Fibroblast of peridontal ligament (primary cell): ENCODE measurements around the gene DNAJC5.

Source experiments
- DNase-seq: peaks from one replicate; pipeline ENCODE4 v3.0.0-alpha.2; 2010; ENCODE audit errors: extremely low read depth

DNAJC5 gene

DNA sequence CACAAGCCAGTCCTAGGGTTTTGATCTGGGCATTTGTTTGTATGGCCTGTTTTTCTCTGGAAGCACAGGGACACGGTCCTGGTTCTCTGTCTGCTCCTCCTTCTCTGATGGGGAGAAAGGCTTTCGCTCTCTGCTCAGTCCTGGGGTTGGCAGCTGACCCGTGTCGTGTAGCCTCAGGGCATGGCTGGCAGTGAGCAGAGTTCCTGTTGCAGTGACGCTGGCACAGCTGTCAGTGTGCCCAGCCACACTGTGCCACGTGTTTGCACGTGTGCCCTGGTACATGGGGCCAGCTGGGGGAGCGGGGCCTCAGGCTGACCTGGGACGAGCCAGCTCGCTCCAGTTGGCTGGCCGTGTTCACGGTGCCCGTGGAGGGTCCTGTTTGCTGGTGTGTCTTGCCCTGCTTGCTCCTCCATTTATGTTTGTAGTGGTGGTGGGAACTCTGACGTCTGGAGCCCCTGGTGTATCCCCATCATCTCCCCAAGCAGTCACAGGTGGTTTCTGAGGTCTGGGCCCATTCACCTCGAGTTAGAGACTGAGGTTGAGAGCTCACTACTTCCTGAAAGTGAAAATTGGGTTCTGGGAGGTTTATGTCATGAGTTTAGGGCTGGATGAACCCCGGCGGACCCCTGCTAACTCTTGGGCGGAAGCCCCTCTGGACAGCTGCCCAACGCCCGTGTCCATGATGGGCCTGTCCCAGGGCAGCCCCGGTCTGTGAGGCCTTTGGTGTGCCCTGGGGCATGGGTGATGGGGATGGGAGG, 10.2 kb upstream of the DNAJC5 start:
- no peak for DNase-seq

DNA sequence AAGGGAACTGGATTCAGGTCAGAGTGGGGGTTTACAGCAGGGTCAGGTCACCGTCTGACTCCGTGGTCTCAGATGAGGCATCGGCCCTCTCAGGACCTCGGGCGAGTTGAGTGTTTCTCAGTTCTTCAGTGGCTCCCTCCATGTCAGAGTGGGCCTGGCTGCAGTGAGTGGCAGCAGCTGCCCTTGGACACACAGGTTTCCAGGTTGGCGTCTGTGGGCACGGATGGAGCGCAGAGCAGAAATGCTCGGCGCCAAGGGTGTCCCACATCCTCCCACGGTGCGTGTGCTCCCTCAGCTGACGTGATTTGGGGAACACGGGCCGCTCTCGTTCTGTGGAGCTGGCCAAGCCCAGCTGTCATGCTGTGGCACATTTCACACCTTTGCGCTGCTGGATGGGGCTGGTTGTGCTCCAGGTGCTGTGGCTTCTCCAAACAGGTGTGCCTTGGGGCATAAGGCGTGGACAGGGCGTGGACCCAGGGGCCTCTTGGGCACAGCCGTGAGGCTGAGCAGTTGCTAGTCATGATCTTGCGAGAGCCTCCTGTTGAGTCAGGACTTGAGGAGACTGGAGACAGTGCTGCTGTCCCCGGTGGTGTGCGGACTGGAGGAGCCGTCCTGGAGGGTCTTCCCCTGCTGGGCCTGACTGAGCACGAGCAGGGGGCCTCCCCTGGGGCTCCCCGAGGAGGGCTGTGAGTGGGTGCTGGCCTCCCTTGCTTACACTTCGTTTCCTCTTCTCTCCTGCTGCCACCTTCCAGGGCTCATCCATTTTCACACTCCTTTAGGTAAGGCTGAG, 9.5 kb upstream of the DNAJC5 start:
- no peak for DNase-seq

DNA sequence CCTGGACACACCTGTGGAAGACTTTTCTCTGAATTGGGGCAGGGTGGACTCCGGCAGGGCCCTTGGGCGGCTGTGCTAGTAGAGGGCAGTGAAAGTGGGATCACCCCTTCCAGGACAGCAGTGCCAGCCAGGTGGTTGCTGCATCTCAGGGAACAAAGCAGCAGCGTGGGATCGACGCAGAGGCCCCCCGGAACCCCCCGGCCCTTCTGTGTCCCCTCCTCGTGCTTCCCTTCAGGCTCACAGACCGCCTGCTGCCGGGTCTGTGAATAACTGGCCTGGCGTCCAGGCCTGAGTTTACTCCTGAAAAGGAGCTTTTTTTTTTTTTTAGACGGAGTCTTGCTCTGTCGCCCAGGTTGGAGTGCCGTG, 8.9 kb upstream of the DNAJC5 start:
- no peak for DNase-seq

DNA sequence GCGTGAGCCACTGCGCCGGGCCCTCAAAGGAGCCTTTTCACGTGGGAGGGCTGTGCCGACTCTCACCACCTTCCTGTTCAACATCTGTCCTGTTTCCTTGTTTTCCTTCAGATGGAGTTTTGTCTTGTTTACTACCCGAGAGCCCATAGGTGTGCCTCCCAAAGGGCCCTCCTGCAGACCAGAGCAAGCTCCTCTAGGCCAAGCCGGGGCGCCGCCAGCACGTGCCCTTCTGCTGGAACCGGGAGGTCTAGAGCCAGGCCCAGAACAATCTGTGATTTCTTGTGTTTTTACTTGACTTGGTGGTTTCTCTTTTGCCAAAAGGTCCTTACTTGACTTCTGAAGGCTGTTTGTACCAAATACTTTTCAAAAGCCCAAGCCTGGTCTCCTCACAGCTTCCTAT, 8.0 kb upstream of the DNAJC5 start:
- DNase-seq, result no peak

DNA sequence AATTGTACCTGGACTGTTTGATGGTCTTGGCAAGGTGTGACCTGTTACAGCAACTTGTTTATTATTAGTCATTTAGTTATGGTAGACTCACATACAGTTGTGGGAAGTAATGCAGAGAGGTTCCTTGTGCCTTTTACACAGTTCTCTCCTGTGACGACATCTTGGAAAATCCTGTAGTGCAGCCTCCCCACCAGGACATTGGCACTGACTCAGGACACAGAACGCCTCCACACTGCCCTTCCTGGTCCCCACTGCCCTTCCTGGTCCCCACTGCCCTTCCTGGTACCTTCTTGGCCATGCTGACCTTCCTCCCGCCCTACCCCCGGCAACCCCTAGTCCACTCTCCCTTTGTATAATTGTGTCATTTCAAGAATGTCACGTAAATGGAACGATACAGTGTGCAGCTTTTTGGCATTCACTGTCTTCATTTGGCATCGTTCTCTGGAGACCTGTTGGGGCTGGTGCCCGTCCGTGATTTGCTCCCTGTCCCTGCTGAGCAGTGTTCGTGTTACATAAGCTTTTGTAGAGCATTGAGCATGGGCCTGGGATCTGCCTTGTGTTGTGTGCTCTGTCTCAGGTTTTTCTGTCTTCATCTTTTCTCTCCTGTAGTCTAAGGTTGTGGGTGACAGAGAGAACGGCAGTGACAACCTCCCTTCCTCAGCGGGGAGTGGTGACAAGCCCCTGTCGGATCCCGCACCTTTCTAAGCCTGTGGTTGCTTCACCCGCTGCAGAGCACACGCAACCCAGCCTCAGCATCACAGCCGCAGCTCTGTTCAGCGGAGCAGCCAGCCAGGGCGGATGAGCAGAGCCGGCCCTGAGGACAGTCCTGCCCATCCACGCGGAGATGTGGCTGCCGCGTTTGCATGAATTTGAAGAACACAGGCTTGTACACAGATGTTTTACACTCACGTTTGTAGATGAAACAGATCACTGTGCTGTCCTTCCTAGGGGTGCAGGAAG, 5.4 kb upstream of the DNAJC5 start:
- DNase-seq, result no peak

DNA sequence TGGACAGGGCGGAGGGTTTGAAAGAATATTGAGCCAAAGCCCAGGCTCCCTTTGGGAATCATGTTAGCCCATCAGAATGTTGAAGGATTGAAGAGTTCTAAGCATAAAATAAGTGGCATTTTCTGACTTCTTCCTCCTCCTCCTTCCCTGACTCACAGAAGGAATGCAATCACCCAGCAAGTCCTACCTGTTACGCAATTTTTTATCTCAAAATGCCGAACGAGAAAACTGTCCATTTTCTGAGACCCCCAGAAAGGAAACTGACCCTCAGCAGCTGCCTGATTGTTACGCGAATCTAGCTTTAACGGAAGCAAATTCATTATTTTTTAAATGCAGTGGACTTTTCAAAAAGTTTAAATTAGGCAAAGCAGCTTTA, 4.7 kb upstream of the DNAJC5 start:
- DNase-seq, result no peak

DNA sequence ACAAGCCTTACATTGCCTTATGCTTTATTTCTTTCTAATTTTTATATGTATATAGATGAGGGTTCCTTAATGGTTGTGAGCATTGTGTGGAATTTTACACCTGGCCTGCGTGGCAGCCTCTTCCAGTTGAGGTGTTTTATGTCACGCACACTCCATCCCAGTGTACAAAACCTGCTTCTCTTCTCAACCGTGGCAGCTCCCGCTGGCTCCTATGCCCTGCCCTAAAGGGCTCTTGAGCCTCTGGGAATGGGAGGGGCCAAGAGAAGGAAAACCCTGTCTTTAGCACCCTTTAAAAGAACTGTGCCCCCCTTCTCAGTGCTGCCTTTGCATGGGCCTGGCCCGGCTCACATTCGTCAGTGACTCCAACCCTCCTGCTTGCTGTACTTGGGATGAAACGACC, 4.3 kb upstream of the DNAJC5 start:
- DNase-seq, result no peak

DNA sequence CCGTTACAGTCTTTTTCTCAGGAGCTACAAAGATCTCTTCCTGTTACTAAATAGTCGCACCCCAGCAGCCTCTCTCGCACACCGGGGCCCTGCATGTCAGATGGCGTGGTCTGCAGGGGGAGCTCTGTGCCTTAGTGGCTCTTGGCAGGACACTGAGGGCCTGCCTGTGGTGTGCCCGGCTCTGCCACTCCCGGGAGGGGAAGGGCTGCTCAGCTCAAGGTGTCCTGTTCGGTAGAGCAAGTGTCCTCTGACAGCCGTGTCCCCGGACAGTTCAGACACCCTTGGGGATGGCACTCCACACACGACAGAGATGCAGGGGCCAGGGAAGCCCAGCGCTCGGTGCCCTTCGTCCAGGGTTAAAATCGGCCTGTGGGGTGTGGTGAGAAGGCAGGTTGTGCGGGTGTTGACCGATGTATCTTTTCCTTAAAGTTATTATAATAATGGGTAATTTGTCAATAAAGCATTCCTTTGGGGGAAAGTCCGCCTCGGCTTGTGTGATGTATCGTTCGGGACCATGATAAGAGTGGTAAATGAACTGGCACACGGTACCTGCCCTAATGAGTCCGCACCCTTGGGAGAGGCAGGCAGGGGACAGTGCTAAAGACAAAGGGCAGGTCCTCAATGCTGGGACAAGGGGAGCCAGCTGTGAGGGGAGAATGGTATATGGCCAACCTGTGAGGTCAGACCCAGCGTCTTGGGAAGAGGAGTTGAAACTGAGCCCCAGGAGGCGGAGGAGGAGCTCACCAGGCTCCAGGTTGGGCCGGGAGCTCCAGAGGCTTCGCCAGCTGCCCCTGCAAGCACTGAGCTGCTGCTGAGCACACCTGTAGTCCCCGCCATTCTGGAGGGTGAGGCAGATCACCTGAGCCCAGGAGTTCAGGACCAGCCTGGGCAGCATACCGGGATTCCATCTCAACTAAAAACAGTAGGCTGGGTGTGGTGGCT, 3.6 kb upstream of the DNAJC5 start:
- DNase-seq, result no peak

DNA sequence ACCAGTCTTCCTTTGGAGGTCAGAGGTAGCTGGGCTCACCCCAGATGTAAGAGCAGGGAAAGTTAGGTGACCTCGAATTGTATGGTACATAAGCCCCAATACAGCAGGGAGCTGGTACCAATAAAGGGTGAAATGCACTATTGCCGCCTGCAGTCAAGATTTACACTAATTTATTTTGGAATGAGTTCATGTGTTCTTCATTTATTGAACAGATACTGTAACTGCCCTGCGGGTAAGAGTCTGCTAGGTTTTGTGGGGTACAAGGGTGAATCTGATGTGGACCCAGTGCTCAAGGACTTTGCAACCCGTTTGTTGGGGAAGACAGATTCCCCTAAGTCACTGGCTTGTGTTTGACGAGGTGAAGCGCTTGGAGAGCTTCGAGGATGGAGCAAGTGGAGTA, 2.5 kb upstream of the DNAJC5 start:
- DNase-seq, result no peak

DNA sequence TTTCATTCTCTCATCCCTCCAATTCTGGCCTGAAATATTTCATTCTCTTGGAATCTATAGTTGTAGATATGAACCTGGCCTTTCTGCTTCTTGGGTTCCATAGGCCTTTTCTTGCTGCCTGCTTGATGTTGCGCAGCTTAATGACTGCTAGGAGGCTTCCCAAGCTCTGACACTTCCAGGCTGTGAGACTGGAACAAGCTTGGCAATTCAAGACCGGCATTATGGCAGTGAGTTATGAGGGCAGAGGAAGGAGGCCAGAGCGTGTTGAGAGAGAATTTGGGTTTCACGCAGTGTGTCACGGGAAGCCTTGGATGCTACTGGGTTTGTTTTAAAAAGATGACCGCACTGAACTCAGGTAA, 948 bp upstream of the DNAJC5 start:
- DNase-seq, result no peak

DNA sequence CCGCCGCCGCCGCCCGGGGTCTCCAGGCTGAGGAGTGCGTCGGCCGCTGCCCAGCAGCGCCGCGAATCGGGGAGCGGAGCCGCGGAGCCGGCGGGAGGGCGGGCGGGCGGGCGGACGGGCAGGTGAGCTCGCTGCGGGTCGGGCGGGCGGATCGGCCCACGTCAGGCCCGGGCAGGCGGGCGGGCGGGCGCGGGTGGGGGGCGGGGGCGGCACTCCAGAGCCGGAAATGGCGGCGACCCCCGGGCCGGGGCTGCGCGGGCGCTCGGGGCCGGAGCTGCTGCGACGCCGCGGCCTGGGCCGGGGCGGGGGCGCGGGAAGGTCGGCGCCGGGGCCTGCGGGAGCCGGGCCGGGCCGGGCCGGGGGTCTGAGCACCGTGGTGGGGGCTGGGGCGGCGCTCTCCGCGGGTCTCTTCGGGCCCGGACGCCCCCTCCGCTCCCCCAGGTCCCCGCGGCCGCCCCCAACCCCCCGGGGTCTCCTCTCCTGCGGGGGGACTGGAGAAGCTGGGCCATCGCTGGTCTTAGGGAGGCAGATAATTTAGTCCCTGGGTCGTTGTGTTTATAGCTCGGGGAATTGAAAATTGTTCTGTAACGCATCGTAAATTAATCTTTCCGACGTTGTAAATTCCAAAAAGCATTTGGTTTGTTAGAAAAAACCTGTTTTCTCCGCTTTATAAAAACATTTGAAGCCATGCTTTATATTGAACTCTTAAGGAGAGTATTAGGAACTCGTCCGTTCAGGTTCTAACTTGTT, 451 bp downstream of the DNAJC5 start:
- no peak for DNase-seq

DNA sequence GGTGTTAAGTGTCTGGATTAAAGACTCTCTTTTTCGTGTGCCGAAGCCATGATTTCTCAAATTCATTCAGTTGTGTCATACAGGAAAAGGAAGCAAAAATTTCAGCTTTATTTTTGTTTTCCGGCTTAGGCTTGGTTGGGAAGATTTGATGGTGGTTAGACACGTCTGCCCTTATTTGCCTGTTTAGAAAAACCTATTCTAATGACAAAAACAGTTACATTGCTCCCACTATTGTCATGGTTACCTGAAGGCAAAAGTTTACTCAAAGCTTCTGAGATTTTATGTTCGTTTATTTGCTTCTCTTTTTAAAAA, 982 bp downstream of the DNAJC5 start:
- peak; percentile 30 for DNase-seq

DNA sequence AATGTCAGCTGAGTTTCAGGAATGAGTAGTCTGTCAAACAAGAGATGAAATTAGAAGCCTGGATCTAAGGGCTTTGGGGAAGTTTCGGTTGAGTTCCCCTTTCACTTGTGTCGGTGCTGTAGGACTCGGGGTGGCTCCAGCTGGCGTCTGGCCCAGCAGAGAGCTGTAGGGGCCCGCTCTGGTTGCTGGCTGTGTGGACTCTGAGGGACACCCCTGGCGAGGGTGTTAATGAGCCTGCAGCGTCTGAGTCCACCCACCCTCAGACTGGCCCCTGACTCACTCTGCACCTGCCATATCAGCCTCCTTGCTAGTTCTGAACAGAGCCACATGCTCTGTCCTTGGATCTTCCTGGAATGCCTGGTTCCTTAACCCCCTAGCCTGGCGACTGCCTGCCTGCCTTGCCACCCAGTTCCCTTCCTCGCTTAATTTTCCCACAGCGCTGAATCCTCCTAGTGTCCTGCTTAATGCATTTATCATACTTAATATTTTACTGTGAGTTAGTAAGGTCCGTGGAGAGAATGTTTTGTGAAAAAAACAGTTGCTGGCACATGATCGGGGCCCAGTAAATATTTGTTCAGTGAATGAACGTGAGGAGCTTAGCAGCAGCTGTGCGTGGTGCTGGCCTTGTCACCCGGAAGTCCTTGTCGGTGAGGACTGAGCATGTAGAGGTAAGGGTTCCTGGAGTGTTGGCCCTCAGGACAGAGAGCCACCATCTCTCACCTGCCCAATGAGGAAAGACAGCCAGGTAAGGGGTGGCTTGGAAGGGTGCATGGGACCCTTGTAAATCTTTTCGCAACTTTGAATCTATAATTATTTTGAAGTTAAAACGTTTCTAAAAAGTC, 1.6 kb downstream of the DNAJC5 start:
- DNase-seq, result peak; percentile 24

DNA sequence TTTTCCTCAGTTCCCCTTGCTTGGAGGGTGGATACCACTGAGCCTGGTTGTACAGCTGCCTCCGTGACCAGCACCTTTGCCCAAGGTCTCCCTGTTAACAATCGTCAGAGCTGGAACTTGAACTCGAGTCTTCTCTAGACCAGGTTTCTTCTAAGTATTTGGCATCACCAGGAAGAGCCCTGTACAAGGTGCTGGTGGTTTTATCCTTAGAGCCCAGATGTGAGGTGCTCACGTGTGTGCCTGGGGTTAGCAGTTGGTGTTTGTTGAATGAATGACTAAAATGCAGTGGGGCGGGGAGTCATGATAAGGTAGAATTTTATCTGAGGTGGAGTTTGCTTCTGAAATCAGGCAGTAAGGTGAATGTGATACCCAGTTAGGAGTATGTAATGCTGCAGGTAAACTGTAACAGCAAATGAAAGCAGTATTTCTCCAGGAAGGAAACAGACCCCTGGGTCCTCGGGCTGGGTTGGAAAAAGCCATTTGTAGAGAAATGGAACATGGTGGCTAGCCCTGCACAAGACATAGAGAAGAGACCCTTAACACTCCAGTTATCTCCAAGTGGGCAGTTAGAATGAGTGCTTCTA, 3.1 kb downstream of the DNAJC5 start:
- DNase-seq, result no peak

DNA sequence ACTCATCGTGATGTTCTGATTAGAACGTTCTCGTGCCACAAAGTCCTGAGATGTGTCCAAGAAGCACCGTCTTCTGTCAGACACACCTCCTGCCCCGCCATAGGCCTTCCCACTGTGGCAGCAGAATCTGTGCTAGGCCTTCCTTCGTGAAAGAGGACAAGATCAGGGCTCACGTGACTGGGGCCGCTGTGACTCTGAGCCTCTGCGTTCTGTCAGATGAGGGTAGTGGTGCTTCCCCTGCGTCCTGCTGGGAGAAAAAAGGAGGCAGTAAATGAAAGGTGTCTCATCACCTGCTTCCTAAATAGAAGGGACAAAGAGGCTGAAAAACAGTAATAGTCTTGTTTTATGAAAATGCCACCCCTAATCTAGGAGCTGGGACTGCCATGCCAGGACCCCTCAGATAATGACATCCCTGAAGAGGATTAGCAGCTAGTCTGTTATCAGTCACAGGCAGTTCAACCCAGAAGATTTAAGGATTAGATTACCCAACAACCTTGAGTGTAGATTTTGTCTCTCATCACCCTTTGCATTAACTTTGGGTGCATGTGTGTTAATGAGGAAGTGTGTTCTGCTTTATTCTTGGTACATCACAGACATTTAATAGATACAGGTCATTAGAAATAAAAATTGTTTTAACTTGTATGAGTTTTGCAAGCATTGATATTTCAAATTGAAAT, 4.1 kb downstream of the DNAJC5 start:
- DNase-seq, result no peak

DNA sequence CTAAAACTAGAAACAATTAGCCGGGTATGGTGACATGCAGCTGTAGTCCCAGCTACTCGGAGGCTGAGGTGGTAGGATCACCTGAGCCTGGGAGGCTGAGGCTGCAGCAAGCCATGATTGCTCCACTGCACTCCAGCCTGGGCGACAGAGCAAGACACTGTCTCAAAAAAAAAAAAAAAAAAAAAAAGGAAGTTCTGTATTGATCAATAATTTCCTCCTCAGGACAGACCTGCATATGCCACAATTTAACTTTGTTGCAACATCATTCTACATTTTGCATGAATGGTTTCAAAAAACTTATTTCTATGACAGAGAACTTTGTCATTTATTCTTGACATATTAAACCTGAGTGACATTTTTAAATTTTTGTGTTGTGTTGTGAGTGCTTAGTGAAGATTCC, 5.5 kb downstream of the DNAJC5 start:
- DNase-seq, result no peak

DNA sequence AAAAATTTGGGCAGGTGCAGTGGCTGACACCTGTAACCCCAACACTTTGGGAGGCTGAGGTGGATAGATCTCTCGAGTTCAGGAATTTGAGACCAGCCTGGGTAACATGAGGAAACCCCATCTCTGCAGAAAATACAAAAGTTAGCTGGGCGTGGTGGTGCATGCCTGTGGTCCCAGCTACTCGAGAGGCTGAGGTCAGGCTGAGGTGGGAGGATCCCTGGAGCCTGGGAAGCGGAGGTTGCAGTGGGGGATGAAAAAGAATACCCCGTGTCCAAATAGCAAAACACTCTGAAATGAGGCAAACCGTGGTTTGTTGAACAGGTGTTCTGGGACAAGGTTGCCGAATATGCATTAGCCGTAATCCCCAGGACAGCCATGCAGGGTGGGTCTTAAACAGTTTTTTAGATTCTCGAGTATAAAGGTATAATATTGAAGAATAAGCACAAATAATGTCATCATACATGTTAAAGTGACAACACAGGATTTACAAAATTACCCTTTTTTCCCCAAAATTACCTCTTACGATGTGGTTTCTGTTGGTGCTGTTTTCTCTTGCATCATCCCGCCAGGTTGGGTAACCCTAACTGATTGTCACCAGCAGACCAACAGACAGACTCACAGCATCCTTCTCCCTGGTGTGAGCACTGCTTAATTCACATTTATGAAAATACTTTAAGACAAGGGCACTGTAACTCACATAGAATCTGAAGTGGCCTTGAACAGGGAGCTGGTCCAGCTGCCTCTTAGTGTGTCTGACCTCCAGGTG, 9.1 kb downstream of the DNAJC5 start:
- no peak for DNase-seq

DNA sequence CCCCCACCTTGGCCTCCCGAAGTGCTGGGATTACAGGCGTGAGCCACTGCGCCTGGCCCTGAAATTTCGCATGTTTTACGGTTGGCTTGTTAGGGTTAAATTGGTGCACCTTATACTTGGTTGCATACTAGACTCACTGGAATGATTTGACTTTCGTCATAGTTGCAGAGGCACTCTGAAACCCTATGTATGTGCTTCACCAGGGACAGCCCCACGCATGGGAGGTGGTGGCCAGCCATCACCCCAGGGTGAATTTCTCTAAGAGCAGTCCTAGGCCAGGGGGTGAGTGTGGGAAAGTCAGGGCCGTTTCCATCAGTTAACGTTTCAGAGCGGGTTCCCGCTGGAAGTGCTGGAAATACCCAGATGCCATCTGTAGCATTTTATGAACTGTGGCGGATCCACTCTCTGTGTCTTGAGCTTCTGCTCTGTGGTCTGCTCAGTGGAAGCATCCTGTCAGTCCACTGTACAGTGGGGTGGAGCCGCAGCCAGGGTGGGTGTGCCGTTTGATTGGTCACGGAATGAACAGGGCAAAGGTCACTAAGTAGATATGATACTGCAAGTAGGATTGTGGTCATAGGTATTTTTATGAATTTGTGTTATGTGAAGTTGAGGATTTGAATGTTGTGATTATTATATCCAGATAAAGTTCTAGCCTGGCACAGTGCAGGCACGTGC, 13.2 kb downstream of the DNAJC5 start:
- DNase-seq, result no peak
